ENCODE data around the gene AAMDC.

Gene AAMDC

DNA sequence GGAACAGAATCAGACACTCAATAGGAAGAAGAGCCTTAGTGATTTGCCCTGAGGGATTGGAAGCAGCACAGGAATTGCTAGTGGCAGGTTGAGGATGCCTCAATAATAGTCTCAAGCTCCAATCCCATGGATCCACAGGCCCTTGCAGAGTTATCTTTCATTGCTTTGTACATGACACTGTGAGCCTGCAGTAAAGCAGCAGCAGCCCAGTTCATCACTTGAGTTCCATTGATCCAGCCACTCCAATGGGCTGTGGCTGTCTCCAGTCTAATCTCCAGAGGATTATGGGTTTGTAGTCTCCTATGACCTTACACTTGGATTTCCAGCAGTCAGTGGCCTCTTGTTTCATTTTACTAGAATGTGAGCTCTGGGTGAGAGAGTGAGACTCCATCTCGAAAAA lies 45.4 kb downstream of the AAMDC start:
- TF ChIP-seq ZSCAN30 (tag by site-specific recombination; IDR thresholded peaks at IDR 0.05) (no peak), ZBTB1 (tag by site-specific recombination; IDR thresholded peaks at IDR 0.05) (no peak), GLI4 (tag by site-specific recombination; IDR thresholded peaks at IDR 0.05) (no peak), YY1 (tag by site-specific recombination; IDR thresholded peaks at IDR 0.05) (no peak), ZNF350 (tag by site-specific recombination; IDR thresholded peaks at IDR 0.05) (no peak), ZNF426 (tag by site-specific recombination; IDR thresholded peaks at IDR 0.05) (no peak), ZNF670 (tag by site-specific recombination; IDR thresholded peaks at IDR 0.05; ENCODE audit: low read depth) (no peak), ZNF394 (tag by site-specific recombination; IDR thresholded peaks at IDR 0.05; ENCODE audit: borderline replicate concordance) (no peak), ZNF585B (tag by site-specific recombination; IDR thresholded peaks at IDR 0.05) (no peak), ZNF366 (tag by site-specific recombination; conservative IDR thresholded peaks at IDR 0.05) (no peak), ZNF677 (tag by site-specific recombination; IDR thresholded peaks at IDR 0.05) (no peak), ZNF610 (tag by site-specific recombination; IDR thresholded peaks at IDR 0.05; ENCODE audit: borderline replicate concordance) (no peak), KLF10 (tag by site-specific recombination; IDR thresholded peaks at IDR 0.05) (no peak), ZNF214 (tag by site-specific recombination; IDR thresholded peaks at IDR 0.05; ENCODE audit: borderline replicate concordance) (no peak), ZNF596 (tag by site-specific recombination; IDR thresholded peaks at IDR 0.05) (no peak), EGR2 (tag by site-specific recombination; IDR thresholded peaks at IDR 0.05; ENCODE audit: low read depth) (no peak)
- TF ChIP-seq, protein P1, sequence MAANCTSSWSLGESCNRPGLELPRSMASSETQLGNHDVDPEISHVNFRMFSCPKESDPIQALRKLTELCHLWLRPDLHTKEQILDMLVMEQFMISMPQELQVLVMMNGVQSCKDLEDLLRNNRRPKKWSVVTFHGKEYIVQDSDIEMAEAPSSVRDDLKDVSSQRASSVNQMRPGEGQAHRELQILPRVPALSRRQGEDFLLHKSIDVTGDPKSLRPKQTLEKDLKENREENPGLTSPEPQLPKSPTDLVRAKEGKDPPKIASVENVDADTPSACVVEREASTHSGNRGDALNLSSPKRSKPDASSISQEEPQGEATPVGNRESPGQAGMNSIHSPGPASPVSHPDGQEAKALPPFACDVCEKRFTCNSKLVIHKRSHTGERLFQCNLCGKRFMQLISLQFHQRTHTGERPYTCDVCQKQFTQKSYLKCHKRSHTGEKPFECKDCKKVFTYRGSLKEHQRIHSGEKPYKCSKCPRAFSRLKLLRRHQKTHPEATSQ (tag by site-specific recombination; IDR thresholded peaks at IDR 0.05), result no peak
- TF ChIP-seq, protein P2, sequence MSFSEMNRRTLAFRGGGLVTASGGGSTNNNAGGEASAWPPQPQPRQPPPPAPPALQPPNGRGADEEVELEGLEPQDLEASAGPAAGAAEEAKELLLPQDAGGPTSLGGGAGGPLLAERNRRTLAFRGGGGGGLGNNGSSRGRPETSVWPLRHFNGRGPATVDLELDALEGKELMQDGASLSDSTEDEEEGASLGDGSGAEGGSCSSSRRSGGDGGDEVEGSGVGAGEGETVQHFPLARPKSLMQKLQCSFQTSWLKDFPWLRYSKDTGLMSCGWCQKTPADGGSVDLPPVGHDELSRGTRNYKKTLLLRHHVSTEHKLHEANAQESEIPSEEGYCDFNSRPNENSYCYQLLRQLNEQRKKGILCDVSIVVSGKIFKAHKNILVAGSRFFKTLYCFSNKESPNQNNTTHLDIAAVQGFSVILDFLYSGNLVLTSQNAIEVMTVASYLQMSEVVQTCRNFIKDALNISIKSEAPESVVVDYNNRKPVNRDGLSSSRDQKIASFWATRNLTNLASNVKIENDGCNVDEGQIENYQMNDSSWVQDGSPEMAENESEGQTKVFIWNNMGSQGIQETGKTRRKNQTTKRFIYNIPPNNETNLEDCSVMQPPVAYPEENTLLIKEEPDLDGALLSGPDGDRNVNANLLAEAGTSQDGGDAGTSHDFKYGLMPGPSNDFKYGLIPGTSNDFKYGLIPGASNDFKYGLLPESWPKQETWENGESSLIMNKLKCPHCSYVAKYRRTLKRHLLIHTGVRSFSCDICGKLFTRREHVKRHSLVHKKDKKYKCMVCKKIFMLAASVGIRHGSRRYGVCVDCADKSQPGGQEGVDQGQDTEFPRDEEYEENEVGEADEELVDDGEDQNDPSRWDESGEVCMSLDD (tag by site-specific recombination; IDR thresholded peaks at IDR 0.05), result no peak
- TF ChIP-seq, protein P3, sequence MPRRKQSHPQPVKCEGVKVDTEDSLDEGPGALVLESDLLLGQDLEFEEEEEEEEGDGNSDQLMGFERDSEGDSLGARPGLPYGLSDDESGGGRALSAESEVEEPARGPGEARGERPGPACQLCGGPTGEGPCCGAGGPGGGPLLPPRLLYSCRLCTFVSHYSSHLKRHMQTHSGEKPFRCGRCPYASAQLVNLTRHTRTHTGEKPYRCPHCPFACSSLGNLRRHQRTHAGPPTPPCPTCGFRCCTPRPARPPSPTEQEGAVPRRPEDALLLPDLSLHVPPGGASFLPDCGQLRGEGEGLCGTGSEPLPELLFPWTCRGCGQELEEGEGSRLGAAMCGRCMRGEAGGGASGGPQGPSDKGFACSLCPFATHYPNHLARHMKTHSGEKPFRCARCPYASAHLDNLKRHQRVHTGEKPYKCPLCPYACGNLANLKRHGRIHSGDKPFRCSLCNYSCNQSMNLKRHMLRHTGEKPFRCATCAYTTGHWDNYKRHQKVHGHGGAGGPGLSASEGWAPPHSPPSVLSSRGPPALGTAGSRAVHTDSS (tag by site-specific recombination; IDR thresholded peaks at IDR 0.05), result no peak
- TF ChIP-seq, protein P4, sequence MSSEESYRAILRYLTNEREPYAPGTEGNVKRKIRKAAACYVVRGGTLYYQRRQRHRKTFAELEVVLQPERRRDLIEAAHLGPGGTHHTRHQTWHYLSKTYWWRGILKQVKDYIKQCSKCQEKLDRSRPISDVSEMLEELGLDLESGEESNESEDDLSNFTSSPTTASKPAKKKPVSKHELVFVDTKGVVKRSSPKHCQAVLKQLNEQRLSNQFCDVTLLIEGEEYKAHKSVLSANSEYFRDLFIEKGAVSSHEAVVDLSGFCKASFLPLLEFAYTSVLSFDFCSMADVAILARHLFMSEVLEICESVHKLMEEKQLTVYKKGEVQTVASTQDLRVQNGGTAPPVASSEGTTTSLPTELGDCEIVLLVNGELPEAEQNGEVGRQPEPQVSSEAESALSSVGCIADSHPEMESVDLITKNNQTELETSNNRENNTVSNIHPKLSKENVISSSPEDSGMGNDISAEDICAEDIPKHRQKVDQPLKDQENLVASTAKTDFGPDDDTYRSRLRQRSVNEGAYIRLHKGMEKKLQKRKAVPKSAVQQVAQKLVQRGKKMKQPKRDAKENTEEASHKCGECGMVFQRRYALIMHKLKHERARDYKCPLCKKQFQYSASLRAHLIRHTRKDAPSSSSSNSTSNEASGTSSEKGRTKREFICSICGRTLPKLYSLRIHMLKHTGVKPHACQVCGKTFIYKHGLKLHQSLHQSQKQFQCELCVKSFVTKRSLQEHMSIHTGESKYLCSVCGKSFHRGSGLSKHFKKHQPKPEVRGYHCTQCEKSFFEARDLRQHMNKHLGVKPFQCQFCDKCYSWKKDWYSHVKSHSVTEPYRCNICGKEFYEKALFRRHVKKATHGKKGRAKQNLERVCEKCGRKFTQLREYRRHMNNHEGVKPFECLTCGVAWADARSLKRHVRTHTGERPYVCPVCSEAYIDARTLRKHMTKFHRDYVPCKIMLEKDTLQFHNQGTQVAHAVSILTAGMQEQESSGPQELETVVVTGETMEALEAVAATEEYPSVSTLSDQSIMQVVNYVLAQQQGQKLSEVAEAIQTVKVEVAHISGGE (tag by site-specific recombination; conservative IDR thresholded peaks at IDR 0.05; ENCODE audit: low read depth), result no peak
- H3K9me3 ChIP-seq (ENCODE audit: control insufficient read depth, insufficient read depth, low read depth, low read length), result no peaks in the 10 kb centered on the region
- no peaks in the 10 kb centered on the region for H3K4me1 ChIP-seq (ENCODE audit: control insufficient read depth, insufficient read depth, low read length)
- peaks cover 0 to 15% of the 10 kb centered on the region in 2 experiments; a peak in 1 of 3 replicates for H3K36me3 ChIP-seq (ENCODE audit: control insufficient read depth in 2 of 2, insufficient read depth in 1 of 2, low read length in 2 of 2)
- CTCF ChIA-PET, result interaction anchor here (1.1 kb wide), 1 partner anchor 318 kb away, joined by 4 read pairs; no protein-coding TSS in a partner anchor
- POLR2A ChIA-PET, result no interaction called here
- H3K4me3 ChIP-seq (ENCODE audit: low read depth, low read length), result no peak overlapping the region
- H3K27ac ChIP-seq (ENCODE audit: extremely low read depth, low read depth, low read length), result no peak overlapping the region
